HG02973 (cell line): ENCODE results near the gene SLC35G2.
"Not testable (repeated sequence)": the region's sequence is repeated elsewhere in the genome, so short reads cannot be mapped to it uniquely, and the experiment has no call there.

Experiments used
- ATAC-seq: cut with Tn5 transposase; IDR thresholded peaks from one replicate; pipeline ENCODE4 v1.9.1; 2021; ENCODE audit warnings: moderate library complexity; ENCODE audit not compliant: unreplicated experiment

The SLC35G2 gene

GRCh38 chr3:136835089-136835812 is 16.3 kb downstream of the SLC35G2 start:
- no peak for ATAC-seq

- ATAC-seq = no peak
Observed at GRCh38 chr3:136835813-136836510, 17.0 kb downstream of the SLC35G2 start.

GRCh38 chr3:136836511-136837156 is 17.7 kb downstream of the SLC35G2 start:
- ATAC-seq = no peak

- ATAC-seq = no peak
Observed at GRCh38 chr3:136838641-136839555, 20.0 kb downstream of the SLC35G2 start.

- no peak for ATAC-seq
Observed at GRCh38 chr3:136839556-136839931, 20.6 kb downstream of the SLC35G2 start.

- ATAC-seq = no peak
Observed at GRCh38 chr3:136840252-136840651, 21.3 kb downstream of the SLC35G2 start.

- ATAC-seq = no peak
Observed at GRCh38 chr3:136842294-136842693, 23.4 kb downstream of the SLC35G2 start.

GRCh38 chr3:136844724-136845123 is 25.8 kb downstream of the SLC35G2 start:
- no peak for ATAC-seq

- ATAC-seq = no peak
Observed at GRCh38 chr3:136852180-136852579, 33.3 kb downstream of the SLC35G2 start.

GRCh38 chr3:136856665-136857064 is 37.7 kb downstream of the SLC35G2 start:
- ATAC-seq = no peak

- no peak for ATAC-seq
Observed at GRCh38 chr3:136858381-136858780, 39.5 kb downstream of the SLC35G2 start.

- ATAC-seq = no peak
Observed at GRCh38 chr3:136860541-136860940, 41.6 kb downstream of the SLC35G2 start.

- peak; percentile 97 for ATAC-seq
Observed at GRCh38 chr3:136861890-136862616, 43.1 kb downstream of the SLC35G2 start, which contains the start of gene NCK1. NCK1 (plus strand) TSS chr3:136862208; CDS start chr3:136928002, 65,794 bp downstream.

- peak; percentile 11 for ATAC-seq
Observed at GRCh38 chr3:136862617-136863322, 43.8 kb downstream of the SLC35G2 start.

GRCh38 chr3:136869282-136869681 is 50.4 kb downstream of the SLC35G2 start:
- ATAC-seq = no peak

GRCh38 chr3:136872258-136872657 is 53.3 kb downstream of the SLC35G2 start:
- not testable (repeated sequence) for ATAC-seq

- ATAC-seq = not testable (repeated sequence)
Observed at GRCh38 chr3:136879510-136879909, 60.6 kb downstream of the SLC35G2 start.

- ATAC-seq = no peak
Observed at GRCh38 chr3:136882571-136882970, 63.6 kb downstream of the SLC35G2 start.

- ATAC-seq = no peak
Observed at GRCh38 chr3:136883967-136884720, 65.2 kb downstream of the SLC35G2 start.
